Hepatic stellate cell (primary cell): Measurements from ENCODE around the gene ATF5.
"Not testable (repeated sequence)": the region's sequence is repeated elsewhere in the genome, so short reads cannot be mapped to it uniquely, and the experiment has no call there.

ENCODE experiments used
- DNase-seq: peaks from one replicate; pipeline ENCODE4 v3.0.0; 2011; ENCODE audit warnings: low spot score

ATF5 gene

GRCh38 chr19:49949742-49950589, 21.0 kb downstream of the ATF5 start:
- no peak for DNase-seq

- DNase-seq, result no peak
These were observed 21.6 kb downstream of the ATF5 start for GRCh38 chr19:49950590-49950948.

GRCh38 chr19:49950956-49951526, 22.0 kb downstream of the ATF5 start:
- no peak for DNase-seq

DNA sequence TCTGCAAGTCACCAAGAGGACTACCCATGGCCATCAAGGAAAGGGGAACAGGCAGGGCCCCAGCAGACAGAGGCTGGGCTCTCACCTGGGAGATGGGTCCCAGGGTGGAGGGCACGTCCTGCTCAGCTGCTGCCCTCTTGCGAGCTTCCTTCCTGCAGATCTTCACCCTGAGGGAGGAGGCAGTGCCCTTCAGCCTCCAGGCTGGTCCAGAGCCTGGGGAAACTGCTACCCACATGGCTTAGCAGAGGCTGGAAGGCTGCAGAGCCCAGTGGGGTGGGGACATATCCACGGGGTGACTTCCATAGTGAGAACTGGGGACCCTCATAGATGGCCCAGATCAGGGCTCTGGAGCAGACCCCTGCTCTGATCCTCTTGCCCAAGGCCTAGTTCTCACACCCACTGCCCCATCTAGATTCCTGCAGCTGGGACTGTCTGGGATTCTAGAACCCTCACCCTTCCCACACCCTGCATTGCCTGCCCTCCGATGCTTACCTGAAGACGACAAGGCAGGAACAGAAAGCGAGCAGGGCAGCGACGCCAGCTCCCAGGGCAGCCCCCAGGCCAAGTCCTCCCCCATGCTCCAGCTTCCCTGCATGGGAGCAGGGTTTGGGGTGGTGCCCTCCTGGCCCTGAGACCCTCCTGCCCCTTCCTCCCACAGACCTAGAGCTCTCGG, 22.9 kb downstream of the ATF5 start:
- no peak for DNase-seq

- DNase-seq, result no peak
These were observed 23.5 kb downstream of the ATF5 start for GRCh38 chr19:49952479-49952836.

DNA sequence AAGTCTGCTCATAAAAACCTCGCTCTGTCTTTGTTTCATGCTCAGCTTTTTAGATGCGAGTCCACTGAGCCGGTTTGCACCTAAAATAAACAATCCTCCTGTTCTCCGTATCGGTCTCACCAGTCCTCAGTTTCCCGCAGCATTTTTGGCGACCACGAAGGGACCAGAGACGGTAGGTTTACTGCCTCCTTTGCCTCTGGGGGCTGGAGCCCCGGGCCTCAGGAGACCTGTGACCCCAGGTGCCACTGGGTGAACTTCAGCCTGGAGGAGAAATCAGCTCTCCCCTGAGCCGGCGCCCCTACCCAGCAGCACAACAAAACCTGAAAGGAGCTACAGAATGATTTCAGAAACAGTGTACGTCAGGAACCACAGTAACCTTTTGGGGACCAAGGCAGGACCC, 23.9 kb downstream of the ATF5 start:
- no peak for DNase-seq

GRCh38 chr19:49953416-49953815, 24.4 kb downstream of the ATF5 start:
- no peak for DNase-seq

DNA sequence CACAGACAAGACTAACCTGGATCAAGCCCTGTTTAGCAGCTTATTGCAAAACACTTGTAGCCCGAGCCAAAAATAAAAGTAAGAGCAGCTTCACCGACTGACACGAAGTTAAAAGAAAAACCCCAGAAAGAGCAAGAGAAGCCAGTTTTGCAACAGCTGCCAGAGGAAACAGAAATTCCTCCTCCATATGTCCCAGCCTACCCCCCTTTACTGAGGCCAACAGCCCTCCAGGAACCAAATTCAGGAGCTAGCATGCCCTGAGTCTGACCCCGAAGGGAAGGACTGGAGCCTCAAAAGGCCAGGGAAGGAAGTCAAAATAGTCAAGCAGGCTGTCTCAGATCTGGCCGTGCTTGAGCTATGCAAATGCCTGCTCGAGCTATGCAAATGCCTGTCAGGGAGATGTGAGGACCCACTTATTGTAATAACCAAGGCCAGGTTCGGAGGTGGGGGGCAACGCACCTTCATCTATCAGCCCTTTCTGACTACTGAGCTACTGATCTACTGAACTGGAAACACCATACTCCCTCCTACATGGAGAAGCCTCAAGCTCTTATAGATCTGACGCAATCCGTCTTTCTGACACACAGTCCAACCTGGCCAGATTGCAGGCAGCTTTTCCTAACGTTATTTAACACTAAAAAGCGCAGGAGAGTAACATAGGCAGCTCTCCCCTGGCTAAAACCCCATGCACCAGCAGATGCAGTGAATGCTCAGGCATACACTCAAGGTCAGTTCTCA, 25.3 kb downstream of the ATF5 start:
- no peak for DNase-seq

DNA sequence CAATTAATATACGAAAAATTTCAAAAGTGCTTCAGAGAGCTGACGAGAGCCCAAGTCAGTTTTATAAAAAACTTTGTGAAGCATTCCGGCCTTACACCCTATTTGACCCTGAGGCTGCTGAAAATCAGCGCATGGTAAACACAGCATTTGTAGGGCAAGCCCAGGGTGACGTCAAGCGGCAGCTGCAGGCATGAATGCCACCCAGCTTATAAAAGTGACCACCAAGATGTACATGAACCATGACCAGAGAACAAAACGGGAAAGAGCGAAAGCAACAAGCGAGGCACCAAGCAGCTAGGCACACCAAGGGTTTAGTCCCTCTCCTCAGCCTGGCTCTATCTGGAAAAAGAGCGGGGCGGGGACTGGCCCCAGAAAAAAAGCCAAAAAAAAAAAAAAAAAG, 25.9 kb downstream of the ATF5 start:
- DNase-seq, result no peak

- DNase-seq, result no peak
These were observed 27.1 kb downstream of the ATF5 start for GRCh38 chr19:49956115-49956495.

DNA sequence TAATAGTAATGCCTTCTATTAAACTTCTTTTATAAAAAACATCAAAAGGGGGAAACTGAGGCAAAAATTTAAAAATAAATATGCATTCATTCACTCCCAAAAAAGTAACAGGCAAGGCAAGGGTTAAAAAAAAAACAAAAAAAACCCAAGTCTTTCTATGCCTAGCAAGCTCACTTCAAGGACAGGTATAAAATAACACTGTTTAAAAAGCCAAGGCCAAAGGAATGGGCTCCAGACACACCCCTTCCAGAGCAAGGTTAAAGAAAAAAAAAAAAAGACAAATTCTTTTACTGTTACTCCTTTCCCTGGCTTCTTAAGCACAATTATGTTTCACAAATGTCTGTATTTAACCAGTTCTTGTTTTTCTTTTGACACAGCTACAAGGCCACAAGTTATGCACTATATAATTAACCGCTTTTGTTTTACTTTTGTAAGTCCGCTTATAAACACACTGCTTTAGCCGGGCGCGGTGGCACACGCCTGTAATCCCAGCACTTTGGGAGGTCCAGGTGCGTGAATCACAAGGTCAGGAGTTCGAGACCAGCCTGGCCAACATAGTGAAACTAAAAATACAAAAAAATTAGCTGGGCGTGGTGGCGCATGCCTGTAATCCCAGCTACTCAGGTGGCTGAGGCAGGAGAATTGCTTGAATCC, 28.4 kb downstream of the ATF5 start:
- no peak for DNase-seq

GRCh38 chr19:49958144-49958543, 29.1 kb downstream of the ATF5 start:
- DNase-seq, result not testable (repeated sequence)

DNA sequence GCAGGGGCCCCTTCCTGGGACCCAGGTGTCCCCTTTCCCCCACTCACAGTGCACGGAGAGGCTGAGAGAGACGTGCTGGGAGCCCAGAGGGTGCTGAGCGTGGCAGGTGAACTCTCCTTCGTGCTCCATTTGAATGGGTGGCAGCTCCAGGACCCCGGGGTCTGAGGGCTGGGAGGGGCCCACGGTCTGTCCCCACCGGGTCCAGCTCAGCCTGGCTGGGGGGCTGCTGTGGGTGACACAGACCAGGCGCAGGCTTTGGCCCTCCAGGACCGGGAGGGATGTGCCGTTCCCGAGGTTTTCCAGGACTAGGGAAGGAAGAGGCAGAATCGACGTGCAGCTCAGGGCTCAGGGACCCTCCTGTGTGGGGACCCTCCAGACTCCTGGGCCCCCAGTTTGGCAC, 29.6 kb downstream of the ATF5 start:
- DNase-seq, result not testable (repeated sequence)

GRCh38 chr19:49959892-49960291, 30.9 kb downstream of the ATF5 start:
- DNase-seq, result not testable (repeated sequence)

- DNase-seq, result not testable (repeated sequence)
These were observed 32.0 kb downstream of the ATF5 start, which contains the start of gene SIGLEC11 for GRCh38 chr19:49960980-49961379. Gene SIGLEC11 (minus strand): TSS chr19:49961172. CDS start chr19:49961081, 91 bp downstream.

- no peak for DNase-seq
These were observed 39.4 kb downstream of the ATF5 start for GRCh38 chr19:49968279-49968922.

GRCh38 chr19:49969355-49969754, 40.4 kb downstream of the ATF5 start:
- not testable (repeated sequence) for DNase-seq

GRCh38 chr19:49971991-49972411, 43.0 kb downstream of the ATF5 start:
- no peak for DNase-seq

DNA sequence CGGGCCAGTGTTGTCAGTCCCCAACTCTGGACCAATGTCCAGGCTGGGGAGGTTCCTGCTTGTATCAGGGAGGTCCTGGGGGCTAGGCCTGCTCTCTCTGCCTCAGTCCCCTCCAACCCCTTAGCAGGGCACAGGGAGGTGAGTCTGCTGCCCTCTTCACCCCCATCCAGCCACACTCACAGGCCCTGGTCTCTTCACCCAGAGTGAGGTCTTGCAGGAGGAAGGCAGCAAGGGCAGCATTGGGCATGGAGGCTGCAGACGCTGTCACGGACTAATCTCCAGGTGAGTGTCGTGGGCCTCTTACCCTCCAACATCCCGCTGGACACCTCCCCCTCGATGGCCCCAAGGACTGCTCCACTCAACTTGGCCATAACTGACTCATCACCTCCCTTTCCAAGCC, 43.8 kb downstream of the ATF5 start:
- DNase-seq, result no peak

GRCh38 chr19:49973987-49974386, 45.0 kb downstream of the ATF5 start:
- DNase-seq, result no peak

GRCh38 chr19:49975051-49975450, 46.0 kb downstream of the ATF5 start:
- no peak for DNase-seq
